GM12892 (cell line): ENCODE measurements around the gene UBE2Z.

Experiments
- POLR2A ChIP-seq: IDR thresholded peaks from 2 replicates; pipeline ENCODE4 v1.6.1; 2011; ENCODE audit warnings: low read depth, low read length, control low read depth
- POLR2AphosphoS5 ChIP-seq: IDR thresholded peaks from 2 replicates; pipeline ENCODE4 v1.6.1; 2011; ENCODE audit warnings: low read depth, low read length, control low read depth
- TAF1 ChIP-seq: IDR thresholded peaks from 2 replicates; pipeline ENCODE4 v1.6.1; 2011; ENCODE audit warnings: low read depth, mild to moderate bottlenecking, control low read depth, low read length, borderline replicate concordance

DNA sequence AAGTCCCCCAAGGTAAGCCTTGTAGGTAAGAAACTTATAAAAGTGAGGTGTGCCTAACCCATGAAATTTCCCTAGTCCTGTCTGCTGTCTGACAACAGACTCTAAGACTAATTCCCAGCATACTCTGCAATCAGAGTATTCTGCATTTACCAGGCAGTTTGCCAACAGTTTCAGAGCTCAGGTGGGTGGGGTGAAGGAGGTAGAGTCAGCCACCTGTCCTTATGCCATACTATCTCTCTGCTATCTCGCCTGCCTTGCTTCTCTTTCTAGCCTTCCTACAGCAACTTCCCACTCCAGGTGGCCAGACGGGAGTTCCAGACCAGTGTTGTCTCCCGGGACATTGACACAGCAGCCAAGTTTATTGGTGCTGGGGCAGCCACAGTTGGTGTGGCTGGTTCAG, 13.3 kb upstream of the UBE2Z start:
- TF ChIP-seq POLR2AphosphoS5 (no peak), POLR2A (no peak), TAF1 (no peak)
